K562 (cell line): ENCODE results near the gene AKAP14. TPM values are rescaled to one million over a fixed set of nuclear protein-coding genes. Genes with fewer than 3 reads are reported as not detected.

Source experiments
- ETV5 ChIP-seq: sonication (generic); formaldehyde crosslinking; IDR thresholded peaks from 2 replicates; pipeline ENCODE4 v1.4.0; 2020; ENCODE audit warnings: low read depth, mild to moderate bottlenecking, missing genetic modification reagents
- FOXA1 ChIP-seq: fragments of 450-650 bp; IDR thresholded peaks from 2 replicates; pipeline ENCODE4 v1.6.1; 2016; ENCODE audit warnings: mild to moderate bottlenecking, borderline replicate concordance
- GABPB1 ChIP-seq: sonication (generic); formaldehyde crosslinking; IDR thresholded peaks from 2 replicates; pipeline ENCODE4 v1.8.0; 2022; ENCODE audit warnings: mild to moderate bottlenecking, missing genetic modification reagents
- MEIS2 ChIP-seq: fragments of 450-650 bp; IDR thresholded peaks from 2 replicates; pipeline ENCODE4 v1.6.1; 2014; ENCODE audit warnings: mild to moderate bottlenecking; ENCODE audit not compliant: partially characterized antibody
- MITF ChIP-seq: IDR thresholded peaks from 2 replicates; pipeline ENCODE4 v1.6.1; 2014; ENCODE audit warnings: antibody characterized with exemption
- MLLT1 ChIP-seq, 2 experiments: fragments of 450-650 bp; IDR thresholded peaks; 2 replicates each; pipeline ENCODE4 v1.6.1; 2016
- NFE2L1 ChIP-seq: fragments of 450-650 bp; IDR thresholded peaks from 2 replicates; pipeline ENCODE4 v1.6.1; 2016; ENCODE audit warnings: missing genetic modification characterization, low read depth, mild to moderate bottlenecking, missing compliant biosample characterization, moderate library complexity, borderline replicate concordance
- PHF20 ChIP-seq: fragments of 450-650 bp; IDR thresholded peaks from 2 replicates; pipeline ENCODE4 v1.6.1; 2018; ENCODE audit not compliant: partially characterized antibody
- PML ChIP-seq: IDR thresholded peaks from 2 replicates; pipeline ENCODE4 v1.6.1; 2012; ENCODE audit warnings: low read length, inconsistent platforms
- RBFOX2 ChIP-seq: fragments of 200-400 bp; formaldehyde crosslinking; IDR thresholded peaks from 2 replicates; pipeline ENCODE4 v1.6.1; 2017; ENCODE audit warnings: low read depth, mild to moderate bottlenecking, low read length, moderate library complexity
- RBM25 ChIP-seq: fragments of 200-400 bp; formaldehyde crosslinking; IDR thresholded peaks from 2 replicates; pipeline ENCODE4 v1.6.1; 2018; ENCODE audit warnings: low read length, low read depth, moderate library complexity; ENCODE audit not compliant: severe bottlenecking
- RUNX1 ChIP-seq: sonication (generic); IDR thresholded peaks from 2 replicates; pipeline ENCODE4 v1.6.1; 2016; ENCODE audit warnings: antibody characterized with exemption, low read depth
- SIX5 ChIP-seq, 2 experiments: IDR thresholded peaks; 2 replicates each; pipeline ENCODE4 v1.6.1; 2011; ENCODE audit warnings: low read length in 2 of 2, borderline replicate concordance in 1 of 2, low read depth in 1 of 2, mild to moderate bottlenecking in 1 of 2, moderate library complexity in 1 of 2; ENCODE audit not compliant: insufficient read depth in 1 of 2
- SLC30A9 ChIP-seq: fragments of 250-450 bp; sonication (Bioruptor Pico); IDR thresholded peaks from 2 replicates; pipeline ENCODE4 v1.8.0; 2022; ENCODE audit warnings: mild to moderate bottlenecking, moderate library complexity
- TAF9B ChIP-seq: fragments of 450-650 bp; IDR thresholded peaks from 2 replicates; pipeline ENCODE4 v1.6.1; 2018; ENCODE audit warnings: mild to moderate bottlenecking; ENCODE audit not compliant: partially characterized antibody
- TBP ChIP-seq: optimal IDR thresholded peaks from 2 replicates; pipeline ENCODE3; 2011; ENCODE audit warnings: low read depth, low read length, improper control_type of control experiment
- TFAP4 ChIP-seq: sonication (generic); formaldehyde crosslinking; IDR thresholded peaks from 2 replicates; pipeline ENCODE4 v1.8.0; 2022; ENCODE audit warnings: missing genetic modification reagents, mild to moderate bottlenecking, moderate library complexity, borderline replicate concordance
- TRIM25 ChIP-seq: fragments of 450-650 bp; IDR thresholded peaks from 2 replicates; pipeline ENCODE4 v1.7.0; 2016; ENCODE audit warnings: borderline replicate concordance
- ZNF253 ChIP-seq: fragments of 250-450 bp; sonication (Bioruptor Pico); conservative IDR thresholded peaks from 2 replicates; pipeline ENCODE4 v1.6.1; 2021; ENCODE audit warnings: mild to moderate bottlenecking
- ZNF79 ChIP-seq: fragments of 250-450 bp; sonication (Bioruptor Pico); IDR thresholded peaks from 2 replicates; pipeline ENCODE4 v1.4.0; 2020; ENCODE audit warnings: low read depth, mild to moderate bottlenecking, moderate library complexity
- polyA plus RNA-seq, 8 experiments: library from polyadenylated mRNA; depleted of rRNA in 4 of 8; stranded (reverse) in 5 of 8; unstranded in 3 of 8; fragments of >200 nt; fragmentation: Nextera tagmentation in 2 of 8; fragmentation: Illumina TruSeq in 1 of 8; extraction: Ambion mirVana in 2 of 8; extraction: Trizol in 1 of 8; gene quantifications; 2 replicates each; pipeline versions ENCODE4 v1.2.1 to v1.2.3, GENCODE V29; 2011 to 2014; ENCODE audit warnings: inconsistent platforms in 1 of 8, missing spikeins in 1 of 8
- total RNA-seq, 7 experiments: library from RNA; depleted of rRNA in 6 of 7; stranded (reverse); fragments of >200 nt in 6 of 7; fragmentation: Illumina TruSeq in 2 of 7; extraction: Trizol in 2 of 7; gene quantifications; 2 replicates each; pipeline versions ENCODE4 v1.2.1 to v1.2.3, GENCODE V29; 2011 to 2021; ENCODE audit warnings: low replicate concordance in 1 of 7

Gene AKAP14
- total and polyA plus RNA-seq, 9 of the 15 experiments (the other 6 are each of a cell fraction or from before 2014, with no cell fraction given), result not detected

GRCh38 chrX:119852382-119853353 is 43.0 kb upstream of the AKAP14 start, which contains the start of gene UPF3B (continued):
- TF ChIP-seq TBP (peak; percentile 51), ZNF253 (no peak), MITF (peak; percentile 17; the same call in 1 of the 2 replicates), TAF9B (peak; percentile 48), ETV5 (CRISPR knock-in tag) (no peak), NFE2L1 (tag) (no peak), PHF20 (peak; percentile 40), TRIM25 (no peak), SLC30A9 (CRISPR knock-in tag) (no peak), MEIS2 (no peak), SIX5 (IDR thresholded peaks at IDR 0.05; ENCODE audit: borderline replicate concordance in 1 of 2, insufficient read depth in 1 of 2, low read depth in 1 of 2, low read length in 2 of 2) (peak; percentile 35 to 47), MLLT1 (IDR thresholded peaks at IDR 0.05) (no peak), RBM25 (no peak), GABPB1 (CRISPR knock-in tag) (peak; percentile 47; the same call in 1 of the 2 replicates), FOXA1 (no peak), RUNX1 (no peak), PML (peak; percentile 63; the same call in 1 of the 2 replicates), RBFOX2 (peak; percentile 88), TFAP4 (CRISPR knock-in tag) (peak; percentile 90), ZNF79 (no peak)
